HG03571 (cell line): ENCODE results near the gene AKAP9.
"Not testable (repeated sequence)": the region's sequence is repeated elsewhere in the genome, so short reads cannot be mapped to it uniquely, and the experiment has no call there.

Experiments used
- ATAC-seq: cut with Tn5 transposase; IDR thresholded peaks from one replicate; pipeline ENCODE4 v1.9.1; 2021; ENCODE audit not compliant: unreplicated experiment

AKAP9 gene

GRCh38 chr7:92131764-92132330 is 191.2 kb downstream of the AKAP9 start:
- ATAC-seq: no peak

DNA sequence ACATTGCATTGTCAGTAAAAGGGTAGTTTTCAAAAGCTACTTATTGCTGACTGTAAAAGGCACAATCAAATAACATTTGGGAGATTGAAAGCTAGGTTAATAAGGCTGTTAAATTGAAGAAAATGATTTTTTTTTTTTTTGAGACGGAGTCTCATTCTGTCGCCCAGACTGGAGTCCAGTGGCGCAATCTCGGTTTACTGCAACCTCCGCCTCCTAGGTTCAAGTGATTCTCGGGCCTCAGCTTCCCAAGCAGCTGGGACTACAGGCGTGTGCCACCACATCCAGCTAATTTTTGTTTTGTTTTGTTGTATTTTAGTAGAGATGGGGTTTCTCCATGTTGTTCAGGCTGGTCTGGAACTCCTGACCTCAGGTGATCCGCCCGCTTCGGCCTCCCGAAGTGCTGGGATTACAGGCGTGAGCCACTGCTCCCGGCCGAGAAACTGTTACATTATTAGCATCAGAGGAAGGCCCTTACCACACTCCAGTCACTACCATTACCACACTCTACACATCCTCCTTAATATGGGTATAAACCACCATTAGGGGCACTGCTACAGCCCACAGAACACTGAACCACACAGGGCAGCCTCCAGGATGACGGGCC is 192.6 kb downstream of the AKAP9 start:
- peak; percentile 16 for ATAC-seq

DNA sequence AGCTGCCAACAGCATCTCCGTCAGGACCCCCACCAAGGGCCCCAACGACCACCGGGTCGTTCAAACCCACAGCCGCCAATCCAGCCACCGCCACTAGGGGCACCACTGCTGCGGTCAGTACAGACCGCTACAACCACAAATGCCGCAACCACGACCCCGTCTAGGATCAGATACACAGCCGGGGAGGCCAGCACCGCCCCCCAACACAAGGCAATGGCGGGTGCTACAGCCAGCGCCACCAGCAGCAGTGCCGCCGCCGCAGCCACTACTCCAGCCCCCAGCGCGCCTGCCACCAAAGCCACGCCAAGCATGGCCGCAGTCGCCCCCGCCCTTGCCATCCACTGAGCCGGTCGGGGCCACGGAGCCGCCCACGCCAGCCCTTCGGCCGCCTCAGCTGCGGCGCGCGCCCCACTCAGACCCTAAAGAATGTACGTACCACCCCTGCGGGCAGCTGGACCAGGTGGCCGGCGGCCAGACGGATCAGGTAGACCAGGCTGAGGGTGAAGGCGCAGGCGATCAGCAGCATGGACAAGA is 193.1 kb downstream of the AKAP9 start:
- ATAC-seq: peak; percentile 25

DNA sequence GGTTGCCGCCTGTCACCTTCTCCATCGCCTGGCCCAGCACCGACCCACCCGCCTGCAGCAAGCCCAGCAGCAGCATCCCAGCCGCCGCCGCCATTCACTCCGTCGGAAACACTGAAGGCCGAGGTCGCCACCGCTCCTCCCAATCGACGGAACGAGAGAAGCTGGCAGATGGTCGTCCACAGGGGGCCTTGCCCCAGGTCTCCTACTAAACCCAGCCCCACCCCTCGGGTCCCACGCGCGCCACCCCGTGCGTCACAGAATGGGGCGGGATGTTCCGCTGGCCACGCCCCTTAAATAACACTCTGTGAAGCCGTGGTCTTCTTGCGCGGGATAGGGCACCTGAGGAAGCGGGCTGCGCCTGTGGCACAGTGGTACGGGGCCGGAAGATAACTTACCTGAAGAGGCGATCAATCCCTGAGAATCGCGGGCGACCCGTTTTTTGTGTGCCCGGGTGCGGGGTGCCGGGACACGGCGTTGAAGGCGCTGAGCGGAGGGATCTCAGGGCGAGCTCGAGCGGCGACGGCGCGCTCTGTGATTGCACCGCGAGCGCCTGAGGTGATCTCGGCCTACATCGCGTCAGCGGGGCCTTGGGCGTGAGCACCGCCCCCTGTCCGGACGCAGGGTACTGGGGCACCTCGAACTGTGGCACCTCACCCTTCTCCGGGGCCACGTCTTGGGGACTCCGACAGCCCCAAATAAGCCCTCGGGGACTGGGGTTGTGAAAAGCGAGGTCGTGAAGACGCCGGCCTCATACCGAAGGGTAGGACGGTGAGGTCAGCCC is 193.8 kb downstream of the AKAP9 start, which contains the start of gene CYP51A1:
CYP51A1 (minus strand) TSS at position 207 of the 781 bp plus-strand sequence; CDS start at position 94, 113 bp downstream.
- peak; percentile 90 for ATAC-seq

GRCh38 chr7:92135052-92135889 is 194.6 kb downstream of the AKAP9 start:
- ATAC-seq: no peak

DNA sequence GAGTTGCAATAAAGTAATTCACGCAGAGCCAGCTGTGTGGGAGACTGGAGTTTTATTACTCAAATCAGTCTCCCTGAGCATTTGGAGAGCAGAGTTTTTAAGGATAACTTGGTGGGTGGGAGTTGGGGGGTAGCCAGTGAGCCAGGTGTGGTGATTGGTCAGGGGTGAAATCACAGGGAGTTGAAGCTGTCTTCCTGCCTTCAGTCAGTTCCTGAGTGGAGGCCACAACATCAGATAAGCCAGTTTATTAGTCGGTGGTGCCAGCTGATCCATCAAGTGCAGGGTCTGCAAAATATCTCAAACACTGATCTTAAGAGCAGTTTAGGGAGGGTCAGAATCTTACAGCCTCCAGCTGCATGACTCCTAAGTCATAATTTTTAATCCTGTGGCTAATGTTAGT is 196.9 kb downstream of the AKAP9 start:
- ATAC-seq: no peak

DNA sequence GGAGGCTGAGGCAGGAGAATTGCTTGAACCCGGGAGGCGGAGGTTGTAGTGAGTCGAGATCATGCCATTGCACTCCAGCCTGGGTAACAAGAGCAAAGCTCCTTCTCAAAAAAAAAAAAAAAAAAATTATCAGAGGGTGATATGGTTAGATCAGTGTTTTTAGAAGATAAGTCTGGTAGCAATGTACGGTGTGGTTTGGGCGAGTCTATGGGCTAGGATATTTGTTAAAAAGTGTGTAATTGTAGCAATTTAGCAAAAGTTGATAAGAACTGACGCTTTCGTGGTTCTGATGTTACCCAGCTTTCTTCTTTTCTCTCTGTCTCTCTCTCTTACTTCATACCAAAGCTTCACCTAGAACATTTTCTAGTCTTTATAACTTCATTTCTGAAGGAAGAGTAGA is 200.5 kb downstream of the AKAP9 start:
- ATAC-seq: no peak

DNA sequence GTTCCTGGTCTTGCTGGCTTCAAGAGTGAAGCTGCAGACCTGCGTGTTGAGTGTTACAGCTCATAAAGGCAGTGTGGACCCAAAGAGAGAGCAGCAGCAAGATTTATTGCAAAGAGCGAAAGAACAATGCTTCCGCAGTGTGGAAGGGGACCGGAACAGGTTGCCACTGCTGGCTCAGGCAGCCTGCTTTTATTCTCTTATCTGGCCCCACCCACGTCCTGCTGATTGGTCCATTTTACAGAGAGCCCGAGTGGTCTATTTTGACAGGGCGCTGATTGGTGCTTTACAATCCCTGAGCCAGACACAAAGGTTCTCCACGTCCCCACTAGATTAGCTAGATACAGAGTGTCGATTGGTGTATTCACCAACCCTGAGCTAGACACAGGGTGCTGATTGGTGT is 202.1 kb downstream of the AKAP9 start:
- ATAC-seq: not testable (repeated sequence)

GRCh38 chr7:92143192-92143880 is 202.7 kb downstream of the AKAP9 start:
- not testable (repeated sequence) for ATAC-seq

GRCh38 chr7:92149736-92150239 is 209.1 kb downstream of the AKAP9 start:
- ATAC-seq: no peak

DNA sequence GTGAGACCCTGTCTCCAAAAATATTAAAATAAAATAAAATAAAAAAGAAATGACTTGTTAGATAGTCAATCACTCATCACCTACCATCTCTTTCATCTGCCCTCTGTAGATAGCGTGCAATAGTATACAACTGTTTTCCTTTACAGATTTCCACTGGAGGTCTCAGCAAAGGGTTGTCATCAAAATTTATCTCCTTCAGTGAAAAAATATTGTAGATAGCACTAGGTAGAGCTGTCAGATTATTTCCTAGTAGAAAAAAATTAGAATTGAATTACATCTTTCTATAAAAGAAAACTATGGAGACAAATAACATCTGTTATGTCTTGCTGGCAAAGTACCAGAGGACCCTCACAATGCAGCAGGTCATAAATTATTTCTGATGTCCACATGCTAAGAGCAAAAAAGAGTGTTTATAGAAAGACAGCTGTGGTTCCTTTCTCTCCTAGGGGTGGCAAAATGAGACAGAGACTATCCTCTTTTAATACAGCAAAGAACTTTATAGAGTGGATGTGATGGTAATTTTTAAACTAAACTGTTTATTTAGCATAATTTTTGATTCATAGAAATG is 209.9 kb downstream of the AKAP9 start:
- ATAC-seq: no peak

- ATAC-seq: no peak
Observed at GRCh38 chr7:92155108-92155739, 214.6 kb downstream of the AKAP9 start.

- ATAC-seq: no peak
Observed at GRCh38 chr7:92156990-92157389, 216.3 kb downstream of the AKAP9 start.

DNA sequence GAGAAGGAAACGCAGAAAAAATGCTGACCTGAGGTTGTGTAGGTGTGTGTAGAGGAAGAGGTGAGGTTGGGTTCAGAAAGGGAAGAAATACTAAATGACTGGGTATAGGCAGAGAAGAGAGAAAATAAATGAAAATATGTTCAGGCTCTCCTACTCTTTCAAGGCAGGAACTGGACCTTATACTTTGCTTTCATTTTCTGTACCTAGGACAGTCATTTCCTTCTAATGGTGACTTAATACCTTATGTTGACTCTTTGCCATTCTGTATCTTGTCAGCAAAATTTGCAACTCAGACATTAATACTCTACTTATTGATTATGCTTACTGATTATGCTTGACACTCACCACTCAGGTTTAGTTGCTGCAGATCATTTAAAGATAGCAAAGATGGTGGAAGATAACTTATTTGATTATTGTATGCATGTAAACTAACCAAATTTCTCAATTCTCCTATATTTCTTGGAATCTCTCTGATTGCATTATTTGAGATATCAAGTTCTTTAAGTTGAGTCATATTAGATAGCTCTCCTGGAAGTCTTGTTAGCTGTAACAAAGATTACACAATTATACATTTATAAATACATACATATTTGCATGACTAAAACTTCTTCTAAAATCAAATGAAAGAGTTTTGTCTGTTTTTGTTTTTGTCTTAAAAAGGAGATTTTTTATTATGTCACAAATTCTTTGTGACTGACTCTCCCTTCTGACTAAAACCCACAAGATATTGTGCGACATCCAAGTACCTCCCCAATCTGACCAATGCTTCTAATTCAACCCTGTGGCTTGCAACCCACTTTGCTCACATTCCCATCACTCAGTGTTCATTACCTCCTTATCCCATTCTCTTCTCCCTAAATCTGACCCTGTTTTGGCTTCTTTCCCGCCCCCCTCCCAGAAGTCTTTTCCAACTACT is 218.3 kb downstream of the AKAP9 start:
- peak; percentile 64 for ATAC-seq
